ENCODE data around the gene TMEM245.

The TMEM245 gene

GRCh38 chr9:109035684-109036423 is 83.9 kb downstream of the TMEM245 start:
- TF ChIP-seq CTCF (conservative IDR thresholded peaks at IDR 0.05) = no peak
- peak overlapping the region; percentile 38 for H3K27ac ChIP-seq

DNA sequence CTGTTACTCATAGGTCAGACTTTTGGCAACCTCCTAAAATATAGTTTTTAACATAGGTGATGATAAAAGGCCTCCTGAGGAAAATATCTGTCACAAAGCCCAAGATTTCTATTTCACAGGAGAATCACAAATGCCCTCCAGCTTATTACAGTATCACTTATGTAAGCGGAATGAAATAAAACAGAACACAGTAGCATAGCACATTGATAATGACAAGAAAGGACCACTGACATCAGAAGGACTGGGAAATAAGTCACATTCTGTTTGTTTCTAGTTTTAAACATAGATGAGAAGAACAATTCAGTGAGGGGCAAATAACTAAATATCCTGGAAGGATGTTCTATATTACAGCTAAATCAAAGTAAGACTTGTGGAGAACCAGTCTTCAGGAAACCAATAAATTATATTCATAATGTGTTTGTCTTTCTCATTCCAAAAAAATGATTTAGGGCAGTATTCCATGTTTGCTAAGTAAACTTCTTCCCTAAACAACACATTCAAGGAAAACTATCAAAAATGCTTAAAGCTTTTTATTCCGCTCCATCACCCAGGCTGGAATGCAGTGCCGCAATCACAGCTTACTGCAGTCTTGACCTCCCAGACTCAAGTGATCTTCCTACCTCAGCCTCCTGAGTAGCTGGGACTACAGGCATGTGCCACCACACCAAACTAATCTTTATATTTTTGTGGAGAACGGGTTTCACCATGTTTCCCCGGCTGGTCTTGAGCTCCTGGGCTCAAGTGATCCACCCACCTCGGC is 85.6 kb downstream of the TMEM245 start:
- no peak for TF ChIP-seq CTCF (conservative IDR thresholded peaks at IDR 0.05)
- H3K27ac ChIP-seq = peak overlapping the region; percentile 38

GRCh38 chr9:109031241-109031640 is 88.5 kb downstream of the TMEM245 start:
- no peak for TF ChIP-seq CTCF (conservative IDR thresholded peaks at IDR 0.05)

GRCh38 chr9:109030426-109030825 is 89.3 kb downstream of the TMEM245 start:
- no peak overlapping the region for H3K27ac ChIP-seq
- TF ChIP-seq CTCF (conservative IDR thresholded peaks at IDR 0.05) = no peak

More at GRCh38 chr9:109031241-109031640, 88.5 kb downstream of the TMEM245 start:
- no peak overlapping the region for H3K27ac ChIP-seq

DNA sequence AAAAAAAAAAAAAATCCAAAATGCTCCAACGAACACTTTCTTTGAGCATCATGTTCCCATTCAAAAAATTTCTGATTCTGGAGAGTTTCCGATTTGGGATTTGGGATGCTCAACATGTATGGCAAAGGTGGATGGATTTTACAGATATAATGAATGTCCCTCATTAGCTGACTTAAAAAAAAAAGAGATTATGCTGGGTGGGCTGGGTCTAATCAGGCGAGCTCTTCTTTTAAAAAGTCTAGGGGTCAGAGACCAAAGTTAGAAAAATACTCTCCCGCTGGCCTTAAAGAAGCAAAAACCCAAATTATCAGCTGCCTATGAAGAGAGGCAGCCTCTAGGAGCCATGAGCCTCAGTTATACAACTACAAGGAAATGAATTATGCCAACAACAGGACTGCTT is 91.3 kb downstream of the TMEM245 start:
- TF ChIP-seq CTCF (conservative IDR thresholded peaks at IDR 0.05) = no peak
- H3K27ac ChIP-seq = no peak overlapping the region

GRCh38 chr9:109027176-109027575 is 92.6 kb downstream of the TMEM245 start:
- H3K27ac ChIP-seq = peak overlapping the region; percentile 2; the same call in 1 of the 2 replicates
- TF ChIP-seq CTCF (conservative IDR thresholded peaks at IDR 0.05) = no peak

GRCh38 chr9:109026306-109026705 is 93.4 kb downstream of the TMEM245 start:
- TF ChIP-seq CTCF (conservative IDR thresholded peaks at IDR 0.05) = no peak
- H3K27ac ChIP-seq = 0 out of 2 replicates have a peak overlapping the region, but pooled peaks have one; percentile 2

Measured in VCaP (cell line).